KMS-11 (cell line): ENCODE results near the gene ARHGEF28.

Experiments
- H2AFZ ChIP-seq: fragments of 200-600 bp; sonication (generic); 2 replicates; pipeline ENCODE4 v1.6.1; 2016; ENCODE audit warnings: antibody characterized with exemption, mixed run types, low read depth
- H3K27ac ChIP-seq: fragments of 200-600 bp; sonication (generic); 2 replicates; pipeline ENCODE4 v1.6.1; 2016; ENCODE audit warnings: mild to moderate bottlenecking, mixed run types
- H3K27me3 ChIP-seq: fragments of 200-600 bp; sonication (generic); 2 replicates; pipeline ENCODE4 v1.6.1; 2017; ENCODE audit warnings: mild to moderate bottlenecking, low read depth, mixed run types, moderate library complexity; ENCODE audit not compliant: insufficient read depth
- H3K36me3 ChIP-seq: fragments of 200-600 bp; sonication (generic); 2 replicates; pipeline ENCODE4 v1.6.1; 2017; ENCODE audit warnings: mild to moderate bottlenecking, mixed run types; ENCODE audit not compliant: insufficient read depth
- H3K4me1 ChIP-seq: fragments of 200-600 bp; sonication (generic); 2 replicates; pipeline ENCODE4 v1.6.1; 2016; ENCODE audit warnings: mild to moderate bottlenecking, low read depth, mixed run types; ENCODE audit not compliant: poor library complexity, severe bottlenecking
- H3K4me2 ChIP-seq: fragments of 200-600 bp; sonication (generic); 2 replicates; pipeline ENCODE4 v1.7.0; 2016; ENCODE audit warnings: mild to moderate bottlenecking, mixed run types
- H3K4me3 ChIP-seq: fragments of 200-600 bp; sonication (generic); IDR thresholded peaks from 2 replicates; pipeline ENCODE4 v1.6.1; 2017; ENCODE audit warnings: low read depth, low read length, mixed read lengths; ENCODE audit not compliant: insufficient read depth
- H3K79me2 ChIP-seq: fragments of 200-600 bp; sonication (generic); 2 replicates; pipeline ENCODE4 v1.6.1; 2016; ENCODE audit warnings: low read depth, mixed run types; ENCODE audit not compliant: insufficient read depth
- H3K9ac ChIP-seq: fragments of 200-600 bp; sonication (generic); 2 replicates; pipeline ENCODE4 v1.6.1; 2016; ENCODE audit warnings: mild to moderate bottlenecking, mixed run types
- H4K20me1 ChIP-seq: fragments of 200-600 bp; sonication (generic); 2 replicates; pipeline ENCODE4 v1.6.1; 2016; ENCODE audit warnings: mild to moderate bottlenecking, mixed run types; ENCODE audit not compliant: insufficient read depth
- TF ChIP-seq, protein P1 (sequence below): fragments of 200-600 bp; sonication (generic); conservative IDR thresholded peaks from 2 replicates; pipeline ENCODE4 v1.6.1; 2017; ENCODE audit warnings: low read depth, mild to moderate bottlenecking, antibody characterized with exemption, low read length, moderate library complexity, mixed read lengths

ARHGEF28 gene

GRCh38 chr5:73892806-73893205 is 266.8 kb downstream of the ARHGEF28 start:
- H3K27ac ChIP-seq, result no peak overlapping the region

GRCh38 chr5:73893813-73894212 is 267.8 kb downstream of the ARHGEF28 start:
- H3K4me1 ChIP-seq, result peaks cover 21% of the 10 kb centered on the region
- H4K20me1 ChIP-seq, result no peaks in the 10 kb centered on the region
- no peak overlapping the region for H3K9ac ChIP-seq
- no peak overlapping the region for H3K4me2 ChIP-seq
- H3K27me3 ChIP-seq, result no peaks in the 10 kb centered on the region
- H3K27ac ChIP-seq, result no peak overlapping the region
- no peaks in the 10 kb centered on the region for H3K36me3 ChIP-seq
- TF ChIP-seq, protein P1, sequence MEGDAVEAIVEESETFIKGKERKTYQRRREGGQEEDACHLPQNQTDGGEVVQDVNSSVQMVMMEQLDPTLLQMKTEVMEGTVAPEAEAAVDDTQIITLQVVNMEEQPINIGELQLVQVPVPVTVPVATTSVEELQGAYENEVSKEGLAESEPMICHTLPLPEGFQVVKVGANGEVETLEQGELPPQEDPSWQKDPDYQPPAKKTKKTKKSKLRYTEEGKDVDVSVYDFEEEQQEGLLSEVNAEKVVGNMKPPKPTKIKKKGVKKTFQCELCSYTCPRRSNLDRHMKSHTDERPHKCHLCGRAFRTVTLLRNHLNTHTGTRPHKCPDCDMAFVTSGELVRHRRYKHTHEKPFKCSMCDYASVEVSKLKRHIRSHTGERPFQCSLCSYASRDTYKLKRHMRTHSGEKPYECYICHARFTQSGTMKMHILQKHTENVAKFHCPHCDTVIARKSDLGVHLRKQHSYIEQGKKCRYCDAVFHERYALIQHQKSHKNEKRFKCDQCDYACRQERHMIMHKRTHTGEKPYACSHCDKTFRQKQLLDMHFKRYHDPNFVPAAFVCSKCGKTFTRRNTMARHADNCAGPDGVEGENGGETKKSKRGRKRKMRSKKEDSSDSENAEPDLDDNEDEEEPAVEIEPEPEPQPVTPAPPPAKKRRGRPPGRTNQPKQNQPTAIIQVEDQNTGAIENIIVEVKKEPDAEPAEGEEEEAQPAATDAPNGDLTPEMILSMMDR, result no peak
- no peaks in the 10 kb centered on the region for H3K79me2 ChIP-seq
- no peak overlapping the region for H3K4me3 ChIP-seq
- no peak overlapping the region for H2AFZ ChIP-seq

More at GRCh38 chr5:73892806-73893205, 266.8 kb downstream of the ARHGEF28 start:
- H3K27me3 ChIP-seq, result no peaks in the 10 kb centered on the region
- no peak overlapping the region for H3K4me2 ChIP-seq
- no peak overlapping the region for H3K9ac ChIP-seq
- TF ChIP-seq, protein P1, result no peak
- H3K79me2 ChIP-seq, result no peaks in the 10 kb centered on the region
- H2AFZ ChIP-seq, result no peak overlapping the region
- no peaks in the 10 kb centered on the region for H3K36me3 ChIP-seq
- peaks cover 11% of the 10 kb centered on the region for H3K4me1 ChIP-seq
- H4K20me1 ChIP-seq, result no peaks in the 10 kb centered on the region
- H3K4me3 ChIP-seq, result no peak overlapping the region

- Histone ChIP-seq H3K79me2 (no peaks in the 10 kb centered on the region), H2AFZ (no peak overlapping the region), H3K4me1 (peaks cover 31% of the 10 kb centered on the region), H3K36me3 (no peaks in the 10 kb centered on the region), H3K4me2 (no peak overlapping the region), H3K27me3 (no peaks in the 10 kb centered on the region), H3K9ac (no peak overlapping the region), H4K20me1 (no peaks in the 10 kb centered on the region), H3K27ac (no peak overlapping the region), H3K4me3 (no peak overlapping the region)
- TF ChIP-seq, protein P1, result no peak
Measured at GRCh38 chr5:73894860-73895259, 268.9 kb downstream of the ARHGEF28 start.

DNA sequence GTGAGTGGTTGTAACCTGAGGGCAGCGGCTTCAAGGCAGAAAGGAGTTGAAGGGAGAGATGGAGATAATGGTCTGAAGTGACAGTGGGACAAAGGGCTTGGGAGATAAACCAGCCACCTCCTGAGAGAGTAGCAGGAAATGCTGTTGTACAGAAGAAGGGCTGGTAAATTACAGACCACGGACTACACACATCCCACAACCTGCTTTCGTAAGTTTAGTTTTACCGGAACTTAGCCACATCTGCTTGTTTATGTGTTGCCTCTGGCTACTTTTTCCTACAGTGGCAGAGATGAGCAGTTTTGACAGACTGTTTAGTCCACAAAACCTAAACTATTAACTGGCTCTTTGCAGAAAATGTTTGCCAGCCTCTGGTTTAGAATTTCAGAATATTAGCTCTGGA is 269.5 kb downstream of the ARHGEF28 start:
- Histone ChIP-seq H2AFZ (peak overlapping the region; percentile 21; the same call in 1 of the 2 replicates), H3K79me2 (no peaks in the 10 kb centered on the region), H3K9ac (no peak overlapping the region), H3K36me3 (no peaks in the 10 kb centered on the region), H3K4me2 (no peak overlapping the region), H3K4me1 (peaks cover 38% of the 10 kb centered on the region), H4K20me1 (no peaks in the 10 kb centered on the region), H3K27ac (no peak overlapping the region; the same call in 1 of the 2 replicates), H3K4me3 (no peak overlapping the region), H3K27me3 (no peaks in the 10 kb centered on the region)
- TF ChIP-seq, protein P1, result no peak

DNA sequence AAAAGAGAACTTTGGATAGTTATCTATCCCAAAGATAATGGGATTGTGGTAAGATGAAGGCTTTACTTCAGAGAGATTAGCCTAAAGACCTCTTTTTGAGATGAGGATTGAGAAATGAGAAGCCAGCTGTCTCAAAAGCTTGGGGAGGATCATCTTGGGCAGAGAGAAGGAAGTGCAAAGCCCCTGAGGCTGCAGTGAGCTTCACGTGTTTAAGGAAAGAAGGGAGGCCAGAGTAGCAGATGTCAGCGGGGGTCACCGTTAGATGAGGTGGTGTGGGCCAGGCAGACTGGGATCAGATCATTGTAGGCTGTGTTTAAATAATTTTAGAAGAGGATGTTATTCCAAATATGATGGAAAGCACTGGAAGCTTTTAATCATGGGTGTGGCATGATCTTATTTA is 270.1 kb downstream of the ARHGEF28 start:
- Histone ChIP-seq H3K4me3 (no peak overlapping the region), H3K79me2 (no peaks in the 10 kb centered on the region), H3K4me1 (peaks cover 44% of the 10 kb centered on the region), H3K9ac (no peak overlapping the region), H2AFZ (no peak overlapping the region), H3K27ac (no peak overlapping the region), H3K36me3 (no peaks in the 10 kb centered on the region), H3K4me2 (no peak overlapping the region), H4K20me1 (no peaks in the 10 kb centered on the region), H3K27me3 (no peaks in the 10 kb centered on the region)
- TF ChIP-seq, protein P1, result no peak
